Activated T-helper 2 cell treated with anti-CD3 and anti-CD28 coated beads, Interferon-gamma antibody, Interleukin-2, Interleukin-4, amounts not matched to agents 10 μg/mL and 5 μg/mL and 100 μg/mL, durations not matched to agents 14 hours and 24 hours and 36 hours (primary cell): ENCODE results near the gene ZRANB2. TPM values are rescaled to one million over a fixed set of nuclear protein-coding genes. Genes with fewer than 3 reads are reported as not detected.

ENCODE experiments used
- DNase-seq: peaks from one replicate; pipeline ENCODE4 v3.0.0; 2021; ENCODE audit warnings: low spot score
- H3K27ac Mint-ChIP-seq: one replicate; pipeline ENCODE4 v1.8.0; 2021; ENCODE audit warnings: mixed read lengths
- H3K27me3 Mint-ChIP-seq: one replicate; pipeline ENCODE4 v1.8.0; 2021; ENCODE audit warnings: low read depth, mixed read lengths
- H3K36me3 Mint-ChIP-seq: one replicate; pipeline ENCODE4 v1.8.0; 2021; ENCODE audit warnings: low read depth, mixed read lengths
- H3K4me1 Mint-ChIP-seq: one replicate; pipeline ENCODE4 v1.8.0; 2021; ENCODE audit warnings: low read depth, mixed read lengths
- H3K4me3 Mint-ChIP-seq: one replicate; pipeline ENCODE4 v1.8.0; 2021; ENCODE audit warnings: low read depth, mild to moderate bottlenecking, moderate library complexity, mixed read lengths
- H3K9me3 Mint-ChIP-seq: one replicate; pipeline ENCODE4 v1.8.0; 2021; ENCODE audit warnings: mixed read lengths
- intact Hi-C: fragments of 100-400 bp; cut with micrococcal nuclease; formaldehyde crosslinking; loops from one replicate; pipeline ENCODE4 v1.15.1; 2023
- total RNA-seq: library from RNA; stranded (reverse); gene quantifications from 2 replicates; pipeline ENCODE4 v1.2.3, GENCODE V29; 2022

Gene ZRANB2, protein sequence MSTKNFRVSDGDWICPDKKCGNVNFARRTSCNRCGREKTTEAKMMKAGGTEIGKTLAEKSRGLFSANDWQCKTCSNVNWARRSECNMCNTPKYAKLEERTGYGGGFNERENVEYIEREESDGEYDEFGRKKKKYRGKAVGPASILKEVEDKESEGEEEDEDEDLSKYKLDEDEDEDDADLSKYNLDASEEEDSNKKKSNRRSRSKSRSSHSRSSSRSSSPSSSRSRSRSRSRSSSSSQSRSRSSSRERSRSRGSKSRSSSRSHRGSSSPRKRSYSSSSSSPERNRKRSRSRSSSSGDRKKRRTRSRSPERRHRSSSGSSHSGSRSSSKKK
- 131 and 135 TPM in 2 replicates for total RNA-seq

DNA sequence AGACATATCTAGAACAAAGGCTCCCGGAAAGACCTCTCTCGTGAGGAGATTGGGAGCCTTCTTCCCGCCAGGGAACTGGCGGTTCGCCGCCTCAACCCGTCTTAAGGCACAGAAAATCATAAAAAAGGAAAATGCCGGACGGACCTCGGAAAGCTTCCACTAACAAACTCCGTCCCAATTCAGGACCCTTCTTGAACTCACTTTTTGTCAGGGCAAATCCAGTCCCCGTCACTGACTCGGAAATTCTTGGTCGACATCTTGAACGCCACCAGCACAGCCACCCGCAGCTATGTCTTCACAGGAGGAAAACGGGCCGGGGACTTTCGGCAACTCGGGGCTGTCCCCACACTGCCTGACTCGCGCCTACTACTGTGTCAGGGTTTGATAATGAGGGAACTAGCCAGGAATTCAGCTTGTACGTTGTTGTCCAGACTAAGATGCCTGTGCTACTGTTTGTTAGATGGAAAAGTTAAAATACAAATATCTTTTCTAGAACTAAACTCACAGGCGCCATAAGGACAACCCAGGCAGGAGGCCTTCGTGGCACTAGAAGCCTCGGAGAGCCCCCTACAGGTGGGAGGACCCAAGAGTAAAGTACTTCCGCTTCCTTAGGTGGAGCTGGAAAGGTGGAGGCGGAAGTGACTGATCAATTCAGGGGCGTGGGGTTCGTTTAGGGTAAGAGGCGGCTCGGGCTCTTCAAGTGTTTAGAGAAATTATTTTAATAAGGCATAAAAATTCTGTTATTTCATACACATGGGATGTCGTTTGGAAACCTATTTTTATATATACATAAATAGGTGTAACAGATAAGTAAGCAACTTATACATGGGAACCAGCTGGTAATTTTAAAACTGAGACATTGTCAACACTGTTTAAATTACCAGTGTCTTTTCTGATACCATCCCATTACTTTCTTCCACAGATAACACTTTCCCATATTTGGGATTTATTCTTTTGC, at the start of gene ZRANB2:
TSS of gene ZRANB2 (minus strand) at position 297 of the 958 bp plus-strand sequence. CDS start at position 257, 40 bp downstream.
- H3K4me1 Mint-ChIP-seq = peaks cover 16% of the 10 kb centered on the region
- DNase-seq = peak; percentile 85
- intact Hi-C loops = loop anchor here (1.0 to 10.0 kb wide), 5 partner anchors 14 to 876 kb away; partner anchors contain the start of genes ANKRD13C, CTH, LRRC40 and SRSF11
- peak within 1 kb of the TSS; percentile 100 for H3K27ac Mint-ChIP-seq
- H3K27me3 Mint-ChIP-seq = peaks cover 14% of the 10 kb centered on the region
- H3K9me3 Mint-ChIP-seq = peaks cover 8% of the 10 kb centered on the region
- peaks cover 42% of the 10 kb centered on the region for H3K36me3 Mint-ChIP-seq
- peak within 1 kb of the TSS; percentile 98 for H3K4me3 Mint-ChIP-seq

DNA sequence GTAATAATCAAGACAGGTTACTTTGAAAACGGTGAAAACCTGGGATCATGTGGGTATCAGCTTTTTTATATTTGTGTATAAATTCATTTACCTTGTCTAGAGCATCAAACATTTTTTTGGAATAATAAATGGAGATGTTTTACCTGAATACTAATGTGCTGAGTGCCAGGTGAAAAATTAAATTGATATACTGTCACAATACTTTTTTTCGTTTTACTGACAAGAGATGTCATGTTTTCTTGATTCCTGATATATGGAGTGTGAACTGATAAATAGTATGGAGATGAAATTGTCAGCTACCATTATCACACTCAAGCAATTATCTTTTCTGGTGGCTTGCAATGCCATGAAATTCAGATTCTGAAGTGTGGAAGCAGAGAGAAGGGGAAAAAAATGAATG, 47.2 kb upstream of the ZRANB2 start:
- H3K27ac Mint-ChIP-seq = no peak overlapping the region
- H3K27me3 Mint-ChIP-seq = no peaks in the 10 kb centered on the region
- H3K9me3 Mint-ChIP-seq = peaks cover 44% of the 10 kb centered on the region
- no peak for DNase-seq
- intact Hi-C loops = no loop called here
- no peaks in the 10 kb centered on the region for H3K4me1 Mint-ChIP-seq
- no peaks in the 10 kb centered on the region for H3K36me3 Mint-ChIP-seq
- H3K4me3 Mint-ChIP-seq = no peak overlapping the region

DNA sequence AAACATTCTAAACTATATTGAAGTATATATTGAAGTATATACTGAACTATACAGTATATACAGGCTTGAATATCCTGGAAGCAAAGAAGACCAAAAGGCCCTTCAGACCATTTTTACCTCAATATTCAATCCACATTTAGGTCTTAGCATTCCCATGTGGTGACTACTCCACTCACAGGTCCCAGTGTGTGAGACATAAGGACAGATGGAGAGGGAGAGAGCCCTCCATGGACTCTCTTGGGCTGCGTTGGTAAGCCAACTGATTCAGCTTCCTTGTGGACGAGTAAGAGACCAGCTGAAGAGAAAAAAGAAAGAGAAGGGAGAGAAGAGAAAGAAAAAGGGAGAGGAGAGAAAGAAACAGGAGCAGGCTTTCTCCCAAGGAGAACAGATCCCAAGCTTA, 37.3 kb upstream of the ZRANB2 start:
- no peaks in the 10 kb centered on the region for H3K4me1 Mint-ChIP-seq
- DNase-seq = no peak
- intact Hi-C loops = no loop called here
- no peaks in the 10 kb centered on the region for H3K27me3 Mint-ChIP-seq
- peaks cover 13% of the 10 kb centered on the region for H3K9me3 Mint-ChIP-seq
- no peak overlapping the region for H3K27ac Mint-ChIP-seq
- H3K4me3 Mint-ChIP-seq = no peak overlapping the region
- H3K36me3 Mint-ChIP-seq = no peaks in the 10 kb centered on the region

DNA sequence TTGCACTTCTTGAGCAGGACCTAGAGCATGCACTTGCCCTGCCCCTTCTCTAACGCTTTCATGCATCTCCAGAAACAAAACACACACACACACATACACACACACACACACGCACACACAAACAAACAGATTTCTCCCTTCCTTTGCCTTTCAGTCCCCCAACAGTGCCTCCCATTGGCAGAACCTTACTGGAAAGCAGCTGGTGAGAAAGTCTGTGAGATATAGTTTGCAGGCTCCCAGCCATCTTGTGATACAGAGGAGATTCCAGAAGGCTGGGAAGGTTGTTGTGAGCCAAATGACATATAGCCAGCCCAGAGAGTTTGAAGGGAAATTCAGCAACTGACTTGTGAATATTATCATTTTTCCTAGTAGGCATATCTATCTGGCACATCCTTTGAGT, 35.9 kb upstream of the ZRANB2 start:
- intact Hi-C loops = no loop called here
- H3K36me3 Mint-ChIP-seq = no peaks in the 10 kb centered on the region
- H3K27ac Mint-ChIP-seq = no peak overlapping the region

DNA sequence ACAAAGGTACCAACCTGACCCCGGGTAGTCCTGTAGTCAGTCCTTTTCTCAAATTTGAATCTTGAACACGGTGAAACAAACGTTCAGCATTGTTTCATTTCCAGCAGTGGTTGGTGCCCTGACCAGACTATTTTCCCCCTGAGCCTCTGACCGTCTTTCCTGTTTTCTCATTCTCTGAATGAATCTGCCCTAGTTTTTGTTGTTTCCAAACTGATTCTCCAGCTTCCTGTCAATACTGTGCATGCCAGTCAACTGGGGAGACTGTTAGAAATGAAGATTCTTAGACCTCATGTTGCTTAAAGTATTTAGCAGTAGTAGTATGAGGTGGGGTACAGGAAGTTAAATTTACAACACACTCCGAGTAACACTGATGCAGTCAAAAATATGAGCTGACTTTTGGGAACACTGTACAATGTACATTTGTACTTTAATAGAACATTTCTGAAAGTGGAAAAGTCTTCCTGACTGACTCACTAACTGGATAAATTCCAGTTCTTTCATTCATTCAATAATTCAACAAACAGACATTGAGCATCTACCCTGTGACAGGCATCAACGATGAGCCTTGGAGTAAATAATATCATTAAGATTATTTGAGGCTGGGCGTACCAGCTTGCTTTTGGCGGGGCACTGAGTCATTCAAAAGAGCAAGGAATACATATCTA, 26.0 kb upstream of the ZRANB2 start:
- no peak for DNase-seq
- Mint-ChIP-seq H3K36me3 (no peaks in the 10 kb centered on the region), H3K27me3 (no peaks in the 10 kb centered on the region), H3K4me3 (no peak overlapping the region), H3K4me1 (no peaks in the 10 kb centered on the region), H3K27ac (no peak overlapping the region), H3K9me3 (no peaks in the 10 kb centered on the region)
- intact Hi-C loops = no loop called here

More for the DNA sequence above, 35.9 kb upstream of the ZRANB2 start:
- DNase-seq = no peak
- H3K4me3 Mint-ChIP-seq = no peak overlapping the region
- peaks cover 3% of the 10 kb centered on the region for H3K9me3 Mint-ChIP-seq
- H3K27me3 Mint-ChIP-seq = no peaks in the 10 kb centered on the region
- H3K4me1 Mint-ChIP-seq = no peaks in the 10 kb centered on the region

DNA sequence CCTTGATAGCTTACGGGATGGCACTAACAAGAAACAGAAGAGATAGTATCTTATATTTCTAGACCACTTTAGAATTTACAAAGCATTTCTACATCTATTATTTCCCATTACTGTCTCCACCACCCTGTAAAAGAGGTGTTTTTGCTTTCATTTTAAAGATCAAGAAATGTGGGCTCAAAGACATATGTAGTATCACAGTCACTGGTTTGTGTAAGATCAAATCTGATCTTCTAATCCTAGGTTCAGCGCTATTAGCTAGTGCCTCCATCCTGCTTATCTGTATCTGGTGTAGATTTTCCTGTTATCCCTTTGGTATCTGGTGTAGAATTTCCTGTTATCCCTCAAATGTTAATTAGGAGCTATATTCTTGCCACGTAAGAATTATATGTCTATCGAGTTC, 23.6 kb upstream of the ZRANB2 start:
- no peak for DNase-seq
- Mint-ChIP-seq H3K9me3 (no peaks in the 10 kb centered on the region), H3K4me1 (no peaks in the 10 kb centered on the region), H3K27ac (no peak overlapping the region), H3K27me3 (no peaks in the 10 kb centered on the region), H3K4me3 (no peak overlapping the region), H3K36me3 (no peaks in the 10 kb centered on the region)
- intact Hi-C loops = no loop called here

DNA sequence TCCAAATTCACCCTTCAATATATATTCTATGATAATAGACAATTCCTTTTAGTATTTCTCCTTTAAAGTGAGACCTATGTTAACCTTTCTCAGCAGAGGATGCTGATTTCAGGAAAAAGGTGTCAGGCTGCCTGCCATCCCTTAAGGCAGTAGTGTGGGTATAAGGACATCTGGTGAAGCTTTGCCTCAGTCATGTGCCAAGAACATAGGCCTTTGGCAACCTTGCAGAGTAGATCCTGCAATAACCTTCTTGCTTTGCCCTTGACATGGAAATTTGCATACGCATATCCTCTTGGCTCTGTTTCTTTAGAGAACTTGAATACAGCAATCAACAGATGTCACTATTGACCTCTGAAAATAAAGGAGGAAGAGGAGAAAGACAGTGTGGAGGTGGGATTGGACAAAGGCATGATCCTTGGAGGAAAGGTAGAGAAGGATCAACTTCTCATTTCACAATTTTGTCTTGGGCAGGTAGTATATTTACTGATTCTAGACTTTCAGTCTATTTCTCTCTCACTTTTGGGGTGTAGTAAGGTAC, 21.1 kb upstream of the ZRANB2 start:
- Mint-ChIP-seq H3K9me3 (no peaks in the 10 kb centered on the region), H3K4me3 (no peak overlapping the region), H3K27me3 (no peaks in the 10 kb centered on the region), H3K4me1 (no peaks in the 10 kb centered on the region), H3K36me3 (no peaks in the 10 kb centered on the region), H3K27ac (no peak overlapping the region)
- intact Hi-C loops = no loop called here
- DNase-seq = no peak

DNA sequence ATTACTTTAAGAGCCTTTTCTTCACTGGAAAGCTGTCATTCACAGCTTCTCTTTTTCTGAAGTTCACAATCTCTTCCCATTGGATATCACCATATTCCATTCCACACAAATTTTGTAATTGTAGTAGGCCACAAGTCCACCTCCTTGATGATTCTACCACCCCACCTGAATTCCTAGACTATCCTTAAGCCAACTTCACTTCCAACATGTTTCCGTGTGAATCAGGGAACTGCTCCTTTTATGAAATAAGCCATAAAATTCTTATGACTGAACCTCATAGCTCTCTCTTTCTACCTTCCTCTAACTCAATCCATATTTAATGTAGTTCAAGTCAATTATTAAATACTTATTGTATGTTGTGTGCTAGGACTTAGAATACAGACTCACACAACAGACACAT, 16.6 kb upstream of the ZRANB2 start:
- peaks cover 7% of the 10 kb centered on the region for H3K27me3 Mint-ChIP-seq
- intact Hi-C loops = no loop called here
- no peak overlapping the region for H3K27ac Mint-ChIP-seq
- H3K4me1 Mint-ChIP-seq = no peaks in the 10 kb centered on the region
- no peaks in the 10 kb centered on the region for H3K36me3 Mint-ChIP-seq
- H3K9me3 Mint-ChIP-seq = no peaks in the 10 kb centered on the region
- DNase-seq = no peak
- no peak overlapping the region for H3K4me3 Mint-ChIP-seq

DNA sequence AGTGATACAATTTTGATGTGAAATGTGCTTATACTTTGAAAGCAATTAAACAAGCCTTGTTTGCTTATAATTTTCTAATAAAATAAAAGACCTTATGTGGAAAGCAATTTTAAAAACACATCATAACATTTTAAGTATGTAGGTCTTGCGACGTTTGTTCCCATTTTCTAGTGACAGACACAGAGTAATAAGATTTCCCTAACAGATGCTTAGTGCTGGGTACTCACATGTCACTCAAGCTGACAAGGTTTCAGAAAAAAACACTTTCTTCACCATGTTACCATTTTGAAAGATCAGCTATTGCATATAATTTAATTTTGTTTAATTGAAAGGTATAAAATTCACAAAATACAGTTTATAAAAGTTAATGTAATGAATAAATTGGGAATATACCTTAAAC, 14.1 kb upstream of the ZRANB2 start:
- Mint-ChIP-seq H3K27ac (no peak overlapping the region), H3K27me3 (peaks cover 12% of the 10 kb centered on the region), H3K4me1 (no peaks in the 10 kb centered on the region), H3K9me3 (no peaks in the 10 kb centered on the region), H3K4me3 (no peak overlapping the region), H3K36me3 (no peaks in the 10 kb centered on the region)
- no peak for DNase-seq
- intact Hi-C loops = no loop called here

DNA sequence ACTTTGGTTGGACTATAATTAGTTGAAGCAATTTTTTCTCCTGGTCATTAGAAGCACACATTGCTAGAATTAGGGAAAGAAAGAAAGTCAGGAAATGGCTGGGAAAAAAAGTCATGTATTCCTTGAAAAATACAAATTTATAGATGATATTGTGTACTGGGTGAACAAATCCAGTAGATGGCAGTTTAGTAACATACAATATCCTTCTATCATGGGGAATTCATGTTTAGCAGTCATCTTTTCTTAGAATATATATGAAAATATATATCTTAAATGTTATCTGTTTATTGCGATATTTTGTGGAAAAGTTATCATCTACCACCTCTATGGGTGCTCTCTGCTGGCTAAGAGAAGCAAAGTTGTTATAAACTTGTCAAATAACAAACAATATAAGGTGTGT, 13.1 kb upstream of the ZRANB2 start:
- no peaks in the 10 kb centered on the region for H3K4me1 Mint-ChIP-seq
- H3K27me3 Mint-ChIP-seq = peaks cover 12% of the 10 kb centered on the region
- DNase-seq = no peak
- intact Hi-C loops = no loop called here
- no peak overlapping the region for H3K4me3 Mint-ChIP-seq
- no peaks in the 10 kb centered on the region for H3K36me3 Mint-ChIP-seq
- H3K27ac Mint-ChIP-seq = no peak overlapping the region
- no peaks in the 10 kb centered on the region for H3K9me3 Mint-ChIP-seq

DNA sequence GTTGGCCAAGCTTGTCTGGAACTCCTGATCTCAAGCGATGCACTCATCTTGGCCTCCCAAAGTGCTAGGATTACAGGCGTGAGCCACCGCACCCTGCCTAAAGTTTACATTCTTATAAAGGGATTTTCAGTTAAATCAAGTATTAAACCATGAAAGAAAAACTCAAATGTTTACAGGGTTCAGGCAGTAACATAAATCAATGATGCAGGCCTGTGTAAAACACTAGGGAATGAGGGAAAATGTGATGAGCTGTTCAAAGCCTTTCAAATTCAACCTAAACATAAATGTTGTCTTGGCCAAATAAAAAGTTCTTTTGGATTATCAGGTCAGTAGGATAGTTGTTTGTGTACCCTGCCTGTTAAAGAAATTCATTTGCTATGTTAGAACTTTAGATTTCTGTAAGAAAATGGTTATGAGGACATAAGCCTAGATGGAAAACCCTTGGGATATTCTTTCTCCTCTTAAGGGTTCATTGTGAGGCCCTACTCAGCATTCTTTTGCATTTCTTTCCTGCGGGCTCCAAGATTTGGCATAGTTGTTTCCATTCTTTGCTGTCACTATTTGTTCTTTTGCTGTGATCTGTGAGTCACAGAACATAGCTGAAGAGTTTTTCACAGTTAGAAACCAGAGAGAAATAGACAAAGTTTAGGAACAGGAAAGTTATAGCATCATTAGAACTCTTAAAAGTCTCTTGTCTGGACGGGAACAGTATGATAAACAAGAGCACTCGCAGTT, 8.9 kb upstream of the ZRANB2 start:
- Mint-ChIP-seq H3K4me3 (no peak overlapping the region), H3K4me1 (no peaks in the 10 kb centered on the region), H3K27me3 (peaks cover 12% of the 10 kb centered on the region), H3K36me3 (no peaks in the 10 kb centered on the region), H3K27ac (no peak overlapping the region), H3K9me3 (no peaks in the 10 kb centered on the region)
- intact Hi-C loops = loop anchor here (10.0 kb wide), 1 partner anchor 675 kb away; the partner anchor contains the start of gene CTH
- no peak for DNase-seq
